Measurements from ENCODE around the gene CAMK2A. TPM values are rescaled to one million over a fixed set of nuclear protein-coding genes. Genes with fewer than 3 reads are reported as not detected.
A peak's percentile ranks its signal among the peaks of the same experiment; 100 is the strongest.

CAMK2A gene
- total and polyA plus RNA-seq, 2 donors (not counting 3 experiments of a cell fraction or from before 2014, with no cell fraction given): not detected

GRCh38 chr5:150263801-150264621, 25.6 kb downstream of the CAMK2A start:
- Histone ChIP-seq H3K79me2 (ENCODE audit: control insufficient read depth, insufficient read depth, low read length) (no peaks in the 10 kb centered on the region), H3K9ac (replicated peaks; ENCODE audit: extremely low read depth, insufficient read depth, low read length) (no peak overlapping the region), H3K36me3 (ENCODE audit: control insufficient read depth in 2 of 2, extremely low read depth in 1 of 2, insufficient read depth in 2 of 2, low read length in 2 of 2) (no peaks in the 10 kb centered on the region), H3K9me3 (replicated peaks; ENCODE audit: control insufficient read depth, insufficient read depth, low read length) (no peaks in the 10 kb centered on the region), H3K4me3 (replicated peaks in 1 of 3; ENCODE audit: insufficient read depth in 1 of 3, low read depth in 1 of 3, low read length in 3 of 3) (no peak overlapping the region), H3K4me1 (ENCODE audit: control insufficient read depth, extremely low read depth, insufficient read depth, low read length) (no peaks in the 10 kb centered on the region), H3K4me2 (ENCODE audit: insufficient read depth, low read length) (no peak overlapping the region), H3K27ac (ENCODE audit: insufficient read depth, low read depth, low read length) (no peak overlapping the region), H2AFZ (ENCODE audit: low read depth, low read length) (no peak overlapping the region), H3K27me3 (ENCODE audit: control insufficient read depth in 2 of 2, insufficient read depth in 2 of 2, low read length in 2 of 2) (no peaks in the 10 kb centered on the region), H3K9me1 (replicated peaks; ENCODE audit: control insufficient read depth, extremely low read depth, insufficient read depth, low read length) (no peaks in the 10 kb centered on the region), H4K20me1 (replicated peaks; ENCODE audit: control insufficient read depth, extremely low read depth, insufficient read depth, low read length) (no peaks in the 10 kb centered on the region)
- intact Hi-C loops (cut with micrococcal nuclease): no loop called here
- no TSS peak for BruUV-seq (replicated peaks)
- ChIA-PET CTCF (interaction anchor here (0.7 to 1.7 kb wide), 2 partner anchors 12 to 86 kb away, joined by 3 to 7 read pairs; no protein-coding TSS in a partner anchor), POLR2A (no interaction called here)
- peak; percentile 37 for DNase-seq (ENCODE audit: low read depth, low spot score)
- peak; percentile 43 for FAIRE-seq
- peak; percentile 18 for TF ChIP-seq FOS (IDR thresholded peaks at IDR 0.05; ENCODE audit: borderline replicate concordance, insufficient read depth, low read length)
- no peak for TF ChIP-seq EZH2 (IDR thresholded peaks at IDR 0.05; ENCODE audit: borderline replicate concordance, low read depth, low read length, severe bottlenecking)
- dilution Hi-C loops (cut with MboI; ENCODE audit: extremely low pct_ligation_motif_present, low sequenced_read_pairs): no loop called here

- no peaks in the 10 kb centered on the region for H3K79me2 ChIP-seq (ENCODE audit: control insufficient read depth, insufficient read depth, low read length)
- H3K4me3 ChIP-seq (replicated peaks in 1 of 3; ENCODE audit: insufficient read depth in 1 of 3, low read depth in 1 of 3, low read length in 3 of 3): no peak overlapping the region
- no peaks in the 10 kb centered on the region for H3K27me3 ChIP-seq (ENCODE audit: control insufficient read depth in 2 of 2, insufficient read depth in 2 of 2, low read length in 2 of 2)
- DNase-seq (ENCODE audit: low read depth, low spot score) (no peak), FAIRE-seq (no peak)
- TF ChIP-seq POLR2AphosphoS5 (IDR thresholded peaks at IDR 0.05; ENCODE audit: insufficient read depth, low read depth, low read length) (no peak), POLR2A (IDR thresholded peaks at IDR 0.05; ENCODE audit: low read depth, low read length) (no peak), JUN (IDR thresholded peaks at IDR 0.05; ENCODE audit: borderline replicate concordance, insufficient read depth, insufficient read length, low read depth) (no peak), MAX (IDR thresholded peaks at IDR 0.05; ENCODE audit: insufficient read depth, insufficient read length) (no peak), FOS (IDR thresholded peaks at IDR 0.05; ENCODE audit: borderline replicate concordance, insufficient read depth, low read length) (no peak), MYC (IDR thresholded peaks at IDR 0.05; ENCODE audit: low read depth, low read length) (no peak), GATA2 (IDR thresholded peaks at IDR 0.05; ENCODE audit: insufficient read depth, insufficient read length, low read depth, low read length) (no peak), EZH2 (IDR thresholded peaks at IDR 0.05; ENCODE audit: borderline replicate concordance, low read depth, low read length, severe bottlenecking) (no peak), CTCF (IDR thresholded peaks at IDR 0.05; ENCODE audit: extremely low read depth in 1 of 2, insufficient read depth in 1 of 2, low read depth in 1 of 2, low read length in 2 of 2) (no peak)
- ChIA-PET POLR2A (no interaction called here), CTCF (interaction anchor here (1.3 to 1.7 kb wide), 2 partner anchors 17 to 87 kb away, joined by 3 to 7 read pairs; no protein-coding TSS in a partner anchor)
- H3K9me1 ChIP-seq (replicated peaks; ENCODE audit: control insufficient read depth, extremely low read depth, insufficient read depth, low read length): no peaks in the 10 kb centered on the region
- dilution Hi-C loops (cut with MboI; ENCODE audit: extremely low pct_ligation_motif_present, low sequenced_read_pairs) (no loop called here), intact Hi-C loops (cut with micrococcal nuclease) (no loop called here)
- no peaks in the 10 kb centered on the region for H3K9me3 ChIP-seq (replicated peaks; ENCODE audit: control insufficient read depth, insufficient read depth, low read length)
- no peak overlapping the region for H3K27ac ChIP-seq (ENCODE audit: insufficient read depth, low read depth, low read length)
- no peaks in the 10 kb centered on the region for H4K20me1 ChIP-seq (replicated peaks; ENCODE audit: control insufficient read depth, extremely low read depth, insufficient read depth, low read length)
- no peaks in the 10 kb centered on the region for H3K36me3 ChIP-seq (ENCODE audit: control insufficient read depth in 2 of 2, extremely low read depth in 1 of 2, insufficient read depth in 2 of 2, low read length in 2 of 2)
- no peak overlapping the region for H3K9ac ChIP-seq (replicated peaks; ENCODE audit: extremely low read depth, insufficient read depth, low read length)
- H3K4me2 ChIP-seq (ENCODE audit: insufficient read depth, low read length): no peak overlapping the region
- no peak overlapping the region for H2AFZ ChIP-seq (ENCODE audit: low read depth, low read length)
- no TSS peak for BruUV-seq (replicated peaks)
- no peaks in the 10 kb centered on the region for H3K4me1 ChIP-seq (ENCODE audit: control insufficient read depth, extremely low read depth, insufficient read depth, low read length)
Measured at GRCh38 chr5:150263375-150263775, 26.2 kb downstream of the CAMK2A start.

Measured in endothelial cell of umbilical vein (primary cell).